SK-N-SH treated with all-trans-retinoic acid at 6 μM for 48 hours (cell line): Measurements from ENCODE around the gene FLNC.

Source experiments
- CREB5 ChIP-seq: fragments of 250-450 bp; sonication (Bioruptor Pico); IDR thresholded peaks from 2 replicates; pipeline ENCODE4 v1.5.1; 2020; ENCODE audit warnings: low read depth, mild to moderate bottlenecking, moderate library complexity
- RARB ChIP-seq: fragments of 250-450 bp; sonication (Bioruptor Pico); IDR thresholded peaks from 2 replicates; pipeline ENCODE4 v1.8.0; 2021; ENCODE audit warnings: mild to moderate bottlenecking, moderate library complexity
- TOX ChIP-seq: fragments of 250-450 bp; sonication (Bioruptor Pico); IDR thresholded peaks from 2 replicates; pipeline ENCODE4 v1.8.0; 2021; ENCODE audit warnings: mild to moderate bottlenecking, moderate library complexity, borderline replicate concordance
- ZFP3 ChIP-seq: fragments of 250-450 bp; sonication (Bioruptor Pico); IDR thresholded peaks from 2 replicates; pipeline ENCODE4 v1.5.0; 2020; ENCODE audit warnings: mild to moderate bottlenecking, moderate library complexity
- ZNF70 ChIP-seq: fragments of 450-650 bp; formaldehyde crosslinking; IDR thresholded peaks from 2 replicates; pipeline ENCODE4 v1.5.0; 2020; ENCODE audit warnings: mild to moderate bottlenecking, moderate library complexity
- TF ChIP-seq, protein P1 (sequence below): fragments of 250-450 bp; sonication (Bioruptor Pico); IDR thresholded peaks from 2 replicates; pipeline ENCODE4 v1.8.0; 2020; ENCODE audit warnings: mild to moderate bottlenecking, moderate library complexity, borderline replicate concordance

DNA sequence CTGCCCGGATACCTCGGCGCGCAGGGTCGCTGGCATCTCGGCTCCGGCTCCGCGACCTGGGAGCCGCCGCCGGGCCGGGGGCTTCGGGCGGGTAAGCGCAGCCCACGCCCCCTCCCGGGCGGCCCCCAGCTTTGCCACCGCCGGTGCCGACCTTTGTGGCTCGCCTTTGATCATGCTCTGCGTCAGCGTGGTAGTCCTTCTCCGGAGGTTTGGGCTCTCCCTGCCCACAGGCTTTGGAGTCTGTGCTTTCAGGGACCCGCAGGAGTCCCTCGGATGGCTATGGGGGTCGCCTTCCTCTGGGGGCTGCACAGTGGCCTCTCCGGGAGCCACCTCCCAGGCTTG lies 39.7 kb downstream of the FLNC start:
- no peak for TF ChIP-seq CREB5 (CRISPR knock-in tag)
- no peak for TF ChIP-seq ZFP3 (CRISPR knock-in tag)
- no peak for TF ChIP-seq RARB
- TF ChIP-seq TOX (CRISPR knock-in tag), result no peak
- TF ChIP-seq ZNF70 (CRISPR knock-in tag), result no peak
- TF ChIP-seq, protein P1, sequence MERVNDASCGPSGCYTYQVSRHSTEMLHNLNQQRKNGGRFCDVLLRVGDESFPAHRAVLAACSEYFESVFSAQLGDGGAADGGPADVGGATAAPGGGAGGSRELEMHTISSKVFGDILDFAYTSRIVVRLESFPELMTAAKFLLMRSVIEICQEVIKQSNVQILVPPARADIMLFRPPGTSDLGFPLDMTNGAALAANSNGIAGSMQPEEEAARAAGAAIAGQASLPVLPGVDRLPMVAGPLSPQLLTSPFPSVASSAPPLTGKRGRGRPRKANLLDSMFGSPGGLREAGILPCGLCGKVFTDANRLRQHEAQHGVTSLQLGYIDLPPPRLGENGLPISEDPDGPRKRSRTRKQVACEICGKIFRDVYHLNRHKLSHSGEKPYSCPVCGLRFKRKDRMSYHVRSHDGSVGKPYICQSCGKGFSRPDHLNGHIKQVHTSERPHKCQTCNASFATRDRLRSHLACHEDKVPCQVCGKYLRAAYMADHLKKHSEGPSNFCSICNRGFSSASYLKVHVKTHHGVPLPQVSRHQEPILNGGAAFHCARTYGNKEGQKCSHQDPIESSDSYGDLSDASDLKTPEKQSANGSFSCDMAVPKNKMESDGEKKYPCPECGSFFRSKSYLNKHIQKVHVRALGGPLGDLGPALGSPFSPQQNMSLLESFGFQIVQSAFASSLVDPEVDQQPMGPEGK, result no peak
